Kidney glomerular epithelial cell (primary cell): Measurements from ENCODE around the gene PLEKHM3.
A peak's percentile ranks its signal among the peaks of the same experiment; 100 is the strongest.
"Not testable (repeated sequence)": the region's sequence is repeated elsewhere in the genome, so short reads cannot be mapped to it uniquely, and the experiment has no call there.

ENCODE experiments used
- DNase-seq: peaks from one replicate; lab custom pipeline; 2025; lab: John Stamatoyannopoulos, UW

Gene PLEKHM3

GRCh38 chr2:208036357-208036756 is 11.0 kb upstream of the PLEKHM3 start:
- no peak for DNase-seq

DNA sequence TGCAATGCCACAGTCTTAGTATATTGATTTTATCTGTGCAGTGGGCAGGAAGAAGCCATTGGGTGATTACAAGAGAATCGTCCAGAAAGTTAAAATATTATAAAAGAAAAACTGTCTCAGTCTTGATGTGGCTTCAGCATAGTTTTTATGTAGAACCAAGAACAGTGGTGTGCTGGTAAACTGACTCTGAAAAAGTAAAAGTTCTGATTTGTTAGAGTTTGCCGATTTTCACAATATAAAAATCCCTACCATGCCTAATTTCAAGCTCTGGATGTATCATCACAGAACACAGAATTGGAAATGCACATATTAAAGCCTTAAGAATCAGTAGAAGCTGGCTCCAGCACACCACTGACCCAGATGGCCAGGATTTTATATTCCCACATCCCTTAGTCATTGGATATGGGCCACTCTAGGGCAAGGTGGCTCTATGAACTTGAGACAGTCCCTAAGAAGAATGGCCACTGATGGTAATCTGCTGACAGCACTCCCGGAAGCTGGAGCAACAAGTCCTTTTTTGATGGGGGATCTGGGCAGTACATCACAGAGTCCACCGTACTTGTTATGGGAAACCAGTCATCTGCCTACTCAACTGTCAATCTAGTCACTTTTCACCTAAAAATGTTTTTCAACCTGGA is 9.3 kb upstream of the PLEKHM3 start:
- DNase-seq = no peak

DNA sequence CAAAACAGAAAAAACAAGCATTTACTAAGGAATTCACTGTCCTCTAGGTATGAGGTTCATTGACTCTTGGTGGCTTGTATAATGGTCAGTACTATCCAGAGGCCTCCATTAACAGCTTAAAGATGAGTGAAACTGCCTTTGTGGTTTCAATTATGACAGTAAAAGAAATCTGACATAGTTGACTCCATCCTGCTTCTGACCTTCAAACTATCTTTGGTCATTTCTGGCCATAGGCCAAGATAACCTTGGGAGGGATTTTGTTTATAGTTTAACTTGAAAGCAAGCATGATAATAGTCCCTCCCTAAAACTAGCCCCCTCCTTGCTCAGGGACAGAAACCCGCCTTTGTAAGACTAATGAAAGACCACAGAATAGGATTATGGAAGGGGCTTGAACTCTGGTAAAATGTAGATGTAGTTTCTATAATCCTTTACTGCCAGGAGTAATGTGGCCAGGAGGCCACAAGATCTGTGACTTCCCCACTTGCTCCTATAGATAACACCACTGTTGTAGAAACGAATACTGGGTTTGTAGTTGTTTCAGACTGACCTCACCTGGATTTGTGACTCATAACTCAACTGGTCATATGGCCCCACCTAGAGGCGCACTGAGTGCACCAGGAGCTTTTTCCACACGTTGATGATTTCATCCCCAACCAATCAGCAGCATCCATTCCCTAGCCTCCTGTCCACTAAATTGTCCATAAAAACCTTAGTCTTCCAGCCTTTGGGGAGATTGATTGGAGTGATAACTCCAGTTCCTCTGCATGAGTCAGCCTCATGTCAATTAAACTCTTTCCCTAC is 8.6 kb upstream of the PLEKHM3 start:
- DNase-seq = no peak

DNA sequence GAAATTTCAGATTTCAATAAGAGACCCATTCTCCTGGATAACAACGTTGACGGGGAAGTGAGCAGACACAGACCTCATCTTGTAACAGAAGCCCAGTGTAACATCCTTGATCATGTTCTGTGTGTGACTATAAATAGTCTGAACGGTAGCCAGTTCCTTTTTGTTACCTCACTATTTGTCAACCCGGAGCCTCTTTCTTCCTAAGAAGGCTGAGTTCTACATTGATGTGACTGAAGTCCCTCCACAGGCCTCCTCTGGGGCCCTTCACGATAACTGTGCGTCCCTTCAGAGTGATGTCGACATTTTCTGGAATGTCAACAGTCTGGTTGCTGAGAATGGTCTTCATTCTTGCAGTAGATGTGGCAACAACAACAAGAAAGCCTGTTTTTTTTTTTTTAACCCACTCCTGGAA is 6.3 kb upstream of the PLEKHM3 start:
- DNase-seq = no peak

DNA sequence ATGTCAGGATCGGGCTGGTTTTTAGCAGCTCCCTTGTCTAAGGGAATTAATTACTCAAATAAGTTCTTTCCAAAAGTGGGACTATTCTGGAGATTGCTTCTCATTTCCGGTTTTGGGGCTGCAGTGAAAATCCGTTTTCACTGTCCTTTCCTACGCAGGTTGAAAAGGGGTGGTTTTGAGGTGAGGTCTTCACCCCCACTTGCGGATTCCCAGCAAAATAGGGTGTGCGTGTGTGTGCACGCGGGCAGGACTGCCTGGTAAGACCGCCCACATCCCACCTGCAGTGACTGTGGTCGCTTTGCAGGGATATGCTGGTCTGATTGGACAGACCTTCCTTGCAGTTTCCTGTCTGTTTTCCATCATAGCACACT is 472 bp upstream of the PLEKHM3 start:
- no peak for DNase-seq

GRCh38 chr2:208024091-208024490 is 1.2 kb downstream of the PLEKHM3 start:
- DNase-seq = no peak

- DNase-seq = no peak
Measured at GRCh38 chr2:208020253-208020652, 5.1 kb downstream of the PLEKHM3 start.

DNA sequence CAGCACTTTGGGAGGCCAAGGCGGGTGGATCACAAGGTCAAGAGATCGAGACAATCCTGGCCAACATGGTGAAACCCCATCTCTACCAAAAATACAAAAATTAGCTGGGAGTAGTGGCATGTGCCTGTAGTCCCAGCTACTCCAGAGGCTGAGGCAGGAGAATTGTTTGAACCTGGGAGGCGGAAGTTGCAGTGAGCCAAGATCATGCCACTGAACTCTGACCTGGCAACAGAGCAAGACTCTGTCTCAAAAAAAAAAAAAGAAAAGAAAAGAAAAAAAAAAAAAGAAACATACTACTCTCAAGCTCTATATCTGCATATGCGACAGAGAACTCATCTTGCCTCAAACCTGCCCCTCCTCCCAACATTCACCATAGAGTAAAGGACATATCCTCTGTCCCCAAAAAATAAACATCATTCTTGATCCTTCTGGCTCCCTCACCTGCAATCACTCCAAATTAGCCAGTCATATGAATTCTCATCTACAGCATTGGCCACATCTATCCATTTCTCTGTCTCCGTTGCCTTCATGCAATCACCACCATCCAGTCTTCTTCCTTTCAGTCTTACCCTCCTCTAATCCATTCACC is 7.1 kb downstream of the PLEKHM3 start:
- not testable (repeated sequence) for DNase-seq

GRCh38 chr2:208017721-208018120 is 7.6 kb downstream of the PLEKHM3 start:
- DNase-seq = no peak

DNA sequence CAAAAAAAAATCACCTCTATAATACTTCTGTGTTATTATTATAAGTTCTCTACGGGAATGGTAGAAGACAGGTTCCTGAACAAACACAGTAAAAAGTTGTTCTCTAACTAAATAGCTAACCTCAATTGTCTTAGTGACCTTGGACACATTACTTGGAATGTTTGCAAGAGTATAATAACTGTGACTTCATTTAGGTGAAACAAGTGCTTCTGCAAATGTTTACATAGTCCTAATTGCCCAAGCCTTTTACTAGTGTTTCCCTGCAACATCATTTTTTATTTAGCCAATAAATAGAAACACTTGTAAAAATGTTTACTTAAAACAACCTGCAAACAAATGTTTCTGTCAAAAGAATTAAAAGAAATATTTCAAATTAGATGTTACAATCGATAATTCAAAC is 9.9 kb downstream of the PLEKHM3 start:
- no peak for DNase-seq

DNA sequence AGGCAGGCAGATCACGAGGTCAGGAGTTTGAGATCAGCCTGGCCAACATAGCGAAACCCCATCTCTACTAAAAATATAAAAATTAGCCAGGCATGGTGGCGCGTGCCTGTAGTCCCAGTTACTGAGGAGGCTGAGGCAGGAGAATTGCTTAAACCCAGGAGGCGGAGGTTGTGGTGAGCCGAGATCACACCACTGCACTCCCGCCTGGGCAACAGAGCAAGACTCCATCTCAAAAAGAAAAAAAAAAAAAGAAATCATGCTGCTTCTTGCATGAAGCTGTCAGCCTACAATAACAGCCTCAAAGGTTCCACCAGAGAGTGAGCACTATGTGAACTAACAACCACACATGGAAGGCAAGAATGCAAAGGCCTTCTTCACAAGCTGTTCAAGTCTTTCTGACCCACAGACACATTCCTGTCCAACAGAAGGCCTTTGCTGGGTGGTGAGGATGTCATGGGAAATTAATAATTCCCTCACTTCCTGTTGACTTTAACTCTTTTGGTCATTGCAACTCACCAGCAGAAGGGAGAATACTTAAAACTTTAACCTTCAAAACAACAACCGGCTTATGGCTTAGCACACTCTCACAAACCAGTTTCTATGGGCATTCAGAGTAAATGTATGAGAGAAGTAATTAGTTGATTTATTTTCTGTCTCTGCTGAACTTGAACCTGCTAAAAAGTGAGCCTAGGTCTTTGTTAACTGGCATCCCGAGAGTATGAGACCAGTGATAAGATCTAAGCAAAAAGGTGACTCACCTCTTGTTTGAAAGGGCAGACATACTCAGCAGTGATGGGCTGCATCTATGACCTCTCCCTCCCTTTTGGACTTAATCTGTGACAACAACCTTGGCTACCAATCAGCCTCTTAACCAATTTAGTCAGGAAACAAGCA is 11.8 kb downstream of the PLEKHM3 start:
- DNase-seq = peak; percentile 58

GRCh38 chr2:208012449-208012848 is 12.9 kb downstream of the PLEKHM3 start:
- DNase-seq = no peak

GRCh38 chr2:208010506-208010905 is 14.8 kb downstream of the PLEKHM3 start:
- no peak for DNase-seq

DNA sequence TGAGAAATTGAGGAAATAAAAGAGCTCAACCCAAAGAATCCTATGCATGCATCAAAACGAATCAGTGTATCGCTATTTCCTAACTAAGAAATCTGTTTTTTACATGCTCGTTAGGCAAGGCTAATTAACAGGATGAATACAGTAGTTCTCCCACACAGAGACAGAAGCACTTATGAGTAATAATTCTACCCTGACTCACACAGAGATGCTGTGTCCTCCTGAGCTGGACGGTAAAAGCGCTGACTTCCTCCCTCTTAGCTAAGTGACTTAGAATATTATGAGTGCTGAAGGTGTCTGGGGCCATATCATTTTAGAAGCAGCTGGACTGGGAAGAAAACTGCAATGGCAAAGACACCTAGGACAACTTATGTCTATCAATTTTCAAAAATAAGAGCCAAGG is 18.5 kb downstream of the PLEKHM3 start:
- peak; percentile 39 for DNase-seq

GRCh38 chr2:208006337-208006736 is 19.0 kb downstream of the PLEKHM3 start:
- DNase-seq = no peak

DNA sequence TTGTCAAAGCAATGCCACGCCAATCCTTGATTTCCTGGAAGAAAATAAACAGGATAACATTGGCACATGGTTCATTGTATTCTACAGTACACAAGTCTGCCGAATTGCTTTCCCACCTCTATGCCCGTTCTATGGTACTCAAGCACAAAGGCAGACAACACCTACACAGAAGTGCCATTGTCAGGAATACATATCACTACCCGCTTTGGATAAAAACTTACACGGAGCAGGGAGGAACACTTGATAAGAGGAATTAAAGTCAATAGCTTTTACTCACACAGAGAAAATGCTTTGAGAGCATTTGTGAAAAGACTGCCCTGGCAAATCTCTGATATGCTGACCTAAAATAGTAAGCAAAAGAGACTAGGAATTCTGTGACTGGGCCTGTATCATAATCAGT is 23.4 kb downstream of the PLEKHM3 start:
- DNase-seq = no peak

DNA sequence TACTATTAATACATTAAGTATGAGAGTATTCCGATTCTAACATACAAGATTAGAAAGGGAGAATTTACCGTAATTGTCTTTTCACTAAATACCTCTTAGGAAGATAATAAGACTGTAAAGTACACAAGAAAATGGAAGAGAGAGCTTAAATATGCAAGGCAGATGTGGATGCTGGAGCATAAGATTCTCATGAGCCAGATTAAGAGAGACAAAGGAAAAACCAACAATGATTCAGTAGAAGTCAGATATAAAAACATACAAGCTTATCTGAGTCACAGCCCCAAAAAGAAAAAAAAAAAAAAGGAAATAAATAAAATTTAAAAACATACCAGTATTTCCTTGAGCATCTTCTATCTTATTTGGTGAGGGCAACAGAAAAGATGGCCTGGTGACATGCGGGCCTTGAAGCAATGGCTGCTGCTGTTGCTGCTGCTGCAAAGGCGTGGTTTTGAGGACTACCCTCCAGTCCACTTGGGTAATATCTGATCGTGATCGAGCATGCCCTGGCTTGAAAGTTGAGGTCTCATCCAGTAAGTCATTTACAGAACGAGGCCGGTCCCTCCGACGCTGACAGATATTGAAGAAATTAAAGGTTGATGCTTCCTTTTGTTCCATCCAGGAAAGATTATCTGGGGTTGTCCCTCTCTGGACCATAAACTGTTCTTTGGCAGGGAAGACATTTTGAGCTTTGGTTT is 24.5 kb downstream of the PLEKHM3 start:
- DNase-seq = no peak

DNA sequence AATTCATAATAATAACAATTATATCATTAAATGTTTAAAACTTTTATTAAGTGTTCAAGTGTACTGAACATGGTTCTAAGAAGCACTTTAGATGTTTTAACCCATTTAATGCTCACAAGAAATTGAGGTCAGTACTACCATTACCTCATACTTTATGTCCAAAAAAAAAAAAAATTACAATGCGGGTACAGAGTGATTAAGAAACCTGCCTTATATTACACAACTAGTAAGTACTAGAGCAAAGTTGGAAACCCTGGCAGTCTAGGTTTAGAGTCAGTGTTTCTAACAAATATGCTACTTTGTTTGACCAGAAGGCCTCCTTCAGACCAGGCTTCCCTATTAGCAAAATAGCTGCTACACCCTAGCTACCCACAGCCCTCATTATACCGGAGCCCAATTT is 28.5 kb downstream of the PLEKHM3 start:
- no peak for DNase-seq

DNA sequence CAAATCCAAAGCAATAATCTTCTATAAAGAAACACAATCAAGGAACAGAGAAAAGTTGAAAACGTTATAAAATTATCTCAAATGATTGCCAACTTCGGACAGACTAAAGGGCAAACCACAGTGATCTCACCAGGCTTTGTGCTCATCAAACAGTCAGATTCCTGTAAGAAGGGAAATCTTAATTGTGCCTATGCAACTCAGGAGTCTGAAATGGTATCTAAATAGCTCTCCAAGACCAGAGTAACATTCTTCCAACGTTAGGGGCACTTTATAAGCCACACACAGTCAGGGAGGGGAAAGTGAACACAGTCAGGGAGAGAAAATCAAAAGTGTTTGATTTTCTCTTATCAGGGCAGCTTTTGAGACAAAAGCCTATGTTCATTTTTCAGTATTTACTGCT is 29.4 kb downstream of the PLEKHM3 start:
- no peak for DNase-seq

GRCh38 chr2:207993151-207993763 is 32.1 kb downstream of the PLEKHM3 start:
- DNase-seq = peak; percentile 22

DNA sequence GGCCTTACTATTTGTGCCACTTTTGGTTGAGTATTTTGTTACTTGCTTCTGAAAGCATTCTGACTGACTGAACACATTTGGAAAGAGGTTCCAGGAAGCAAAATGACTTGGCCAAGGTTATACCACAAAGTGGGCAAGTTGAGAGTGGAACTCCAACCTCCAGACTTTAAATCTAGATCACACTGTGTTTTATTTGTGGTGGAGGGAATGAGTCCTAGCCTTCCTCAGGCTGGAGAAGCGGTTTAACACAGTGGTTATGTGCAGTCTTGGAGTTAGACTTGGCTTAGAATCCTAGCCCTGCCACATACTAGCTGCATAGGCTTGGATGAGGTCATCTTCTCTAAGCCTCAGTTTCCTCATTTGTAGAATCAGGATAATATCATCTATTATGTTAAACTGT is 33.4 kb downstream of the PLEKHM3 start:
- DNase-seq = no peak
